Tibial nerve (tissue), 4 donors: ENCODE data around the gene ZSCAN22.

ENCODE experiments used
- CTCF ChIP-seq, 5 experiments: fragments of 200-600 bp in 3 of 5; fragments of 450-650 bp in 2 of 5; sonication (generic) in 3 of 5; IDR thresholded peaks; one replicate each; pipeline ENCODE4 v1.5.1; 2016 to 2019; ENCODE audit warnings: antibody characterized with exemption in 5 of 5, mild to moderate bottlenecking in 3 of 5, moderate library complexity in 2 of 5
- EP300 ChIP-seq, 2 donors: sonication (generic); formaldehyde crosslinking; IDR thresholded peaks; one replicate each; pipeline ENCODE4 v1.6.1; 2017; ENCODE audit warnings: antibody characterized with exemption in 2 of 2, mild to moderate bottlenecking in 1 of 2
- POLR2A ChIP-seq, 2 donors: fragments of 450-650 bp; IDR thresholded peaks; one replicate each; pipeline ENCODE4 v1.6.1; 2017; ENCODE audit warnings: antibody characterized with exemption in 2 of 2, mild to moderate bottlenecking in 2 of 2, moderate library complexity in 2 of 2

- TF ChIP-seq CTCF (IDR thresholded peaks at IDR 0.05) (no peak), EP300 (IDR thresholded peaks at IDR 0.05) (no peak), POLR2A (IDR thresholded peaks at IDR 0.05) (no peak)
Measured at GRCh38 chr19:58284199-58284598, 42.6 kb upstream of the ZSCAN22 start.
